GM23338 (cell line): ENCODE results near the gene CLSTN1. TPM values are rescaled to one million over a fixed set of nuclear protein-coding genes. Genes with fewer than 3 reads are reported as not detected.

Experiments used
- ATAC-seq: fragments of 200-7000 bp; cut with Tn5 transposase; 3 replicates; pipeline ENCODE4 v1.9.1; 2020
- DNase-seq: peaks from one replicate; pipeline ENCODE4 v3.0.0-alpha.2; 2015; ENCODE audit warnings: low spot score
- H2AFZ ChIP-seq: fragments of 200-600 bp; sonication (generic); 2 replicates; pipeline ENCODE4 v1.8.0; 2016; ENCODE audit warnings: antibody characterized with exemption, mild to moderate bottlenecking, moderate library complexity
- H3F3A ChIP-seq: fragments of 200-600 bp; sonication (generic); replicated peaks from 2 replicates; pipeline ENCODE4 v1.8.0; 2017; ENCODE audit warnings: antibody characterized with exemption, mixed run types, low read depth
- H3K27ac ChIP-seq: fragments of 200-600 bp; sonication (generic); 2 replicates; pipeline ENCODE4 v1.6.1; 2016; ENCODE audit warnings: low read depth
- H3K27me3 ChIP-seq: fragments of 200-600 bp; sonication (generic); 2 replicates; pipeline ENCODE4 v1.8.0; 2016; ENCODE audit warnings: mild to moderate bottlenecking, mixed run types, moderate library complexity; ENCODE audit not compliant: insufficient read depth
- H3K36me3 ChIP-seq: fragments of 200-600 bp; sonication (generic); 2 replicates; pipeline ENCODE4 v1.8.0; 2016; ENCODE audit warnings: mild to moderate bottlenecking; ENCODE audit not compliant: insufficient read depth
- H3K4me1 ChIP-seq: fragments of 200-600 bp; sonication (generic); 2 replicates; pipeline ENCODE4 v1.8.0; 2016; ENCODE audit warnings: mild to moderate bottlenecking, moderate library complexity; ENCODE audit not compliant: insufficient read depth
- H3K4me2 ChIP-seq: fragments of 200-600 bp; sonication (generic); 2 replicates; pipeline ENCODE4 v1.7.1; 2017; ENCODE audit warnings: mixed run types
- H3K4me3 ChIP-seq: fragments of 200-600 bp; sonication (generic); 2 replicates; pipeline ENCODE4 v1.6.1; 2016; ENCODE audit warnings: mixed run types
- H3K79me2 ChIP-seq: fragments of 200-600 bp; sonication (generic); replicated peaks from 2 replicates; pipeline ENCODE4 v1.8.0; 2017; ENCODE audit warnings: mild to moderate bottlenecking; ENCODE audit not compliant: insufficient read depth
- H3K9me2 ChIP-seq: fragments of 200-600 bp; sonication (generic); 2 replicates; pipeline ENCODE4 v1.8.0; 2017; ENCODE audit not compliant: insufficient read depth
- H4K20me1 ChIP-seq: fragments of 200-600 bp; sonication (generic); replicated peaks from 2 replicates; pipeline ENCODE4 v1.8.0; 2017; ENCODE audit warnings: mild to moderate bottlenecking; ENCODE audit not compliant: insufficient read depth
- H3K27ac Mint-ChIP-seq: 2 replicates; pipeline ENCODE4 v1.8.0; 2020; ENCODE audit warnings: inconsistent platforms, mild to moderate bottlenecking, moderate library complexity, mixed read lengths
- H3K27me3 Mint-ChIP-seq: 3 replicates; pipeline ENCODE4 v1.8.0; 2022; ENCODE audit warnings: low read depth, mild to moderate bottlenecking, moderate library complexity, mixed read lengths, inconsistent platforms; ENCODE audit not compliant: insufficient read depth, poor library complexity
- H3K36me3 Mint-ChIP-seq: 3 replicates; pipeline ENCODE4 v1.8.0; 2021; ENCODE audit warnings: low read depth, mild to moderate bottlenecking, inconsistent platforms, moderate library complexity, mixed read lengths
- H3K4me1 Mint-ChIP-seq: 3 replicates; pipeline ENCODE4 v1.8.0; 2020; ENCODE audit warnings: mild to moderate bottlenecking, inconsistent platforms, mixed read lengths
- H3K4me3 Mint-ChIP-seq: 3 replicates; pipeline ENCODE4 v1.8.0; 2021; ENCODE audit warnings: moderate library complexity, mild to moderate bottlenecking, inconsistent platforms, mixed read lengths
- H3K9me3 Mint-ChIP-seq: 3 replicates; pipeline ENCODE4 v1.8.0; 2020; ENCODE audit warnings: moderate library complexity, mild to moderate bottlenecking, inconsistent platforms, mixed read lengths
- CREB1 ChIP-seq: fragments of 250-450 bp; sonication (Bioruptor Pico); IDR thresholded peaks from 2 replicates; pipeline ENCODE4 v1.5.0; 2020; ENCODE audit warnings: low read depth, mild to moderate bottlenecking, moderate library complexity
- EZH2 ChIP-seq: fragments of 200-600 bp; sonication (generic); IDR thresholded peaks from one replicate; pipeline ENCODE4 v1.8.0; 2017; ENCODE audit warnings: antibody characterized with exemption, mild to moderate bottlenecking, low read depth; ENCODE audit not compliant: unreplicated experiment
- REST ChIP-seq: IDR thresholded peaks from one replicate; pipeline ENCODE4 v1.6.1; 2018; ENCODE audit warnings: antibody characterized with exemption; ENCODE audit not compliant: unreplicated experiment
- ZNF331 ChIP-seq: fragments of 250-450 bp; sonication (Bioruptor Pico); IDR thresholded peaks from 2 replicates; pipeline ENCODE4 v1.5.0; 2020; ENCODE audit warnings: low read depth, mild to moderate bottlenecking, moderate library complexity
- ZNF462 ChIP-seq: fragments of 250-450 bp; sonication (Bioruptor Pico); IDR thresholded peaks from 2 replicates; pipeline ENCODE4 v1.5.0; 2020; ENCODE audit warnings: mild to moderate bottlenecking, moderate library complexity
- polyA plus RNA-seq: library from polyadenylated mRNA; unstranded; fragments of >200 nt; fragmentation: Nextera tagmentation; extraction: Ambion mirVana; gene quantifications from 2 replicates; pipeline ENCODE4 v1.2.1, GENCODE V29; 2016
- total RNA-seq: library from RNA; depleted of rRNA; stranded (reverse); fragments of >200 nt; shearing (Covaris generic); gene quantifications from 2 replicates; pipeline ENCODE4 v1.2.3, GENCODE V29; 2014

The CLSTN1 gene
- total and polyA plus RNA-seq, 2 experiments from 2014 or later: 38.5 to 66.2 TPM

- TF ChIP-seq ZNF462 (CRISPR knock-in tag) (no peak), EZH2 (no peak), ZNF331 (CRISPR knock-in tag) (no peak), CREB1 (no peak)
Observed at GRCh38 chr1:9782116-9782751, 41.5 kb downstream of the CLSTN1 start (continued).

GRCh38 chr1:9780554-9781110 is 43.1 kb downstream of the CLSTN1 start:
- H3K4me1 ChIP-seq: 0 out of 2 replicates have a peak, but pooled peaks cover under 1% of the 10 kb centered on the region
- peaks cover 3% of the 10 kb centered on the region for H3K27me3 Mint-ChIP-seq
- DNase-seq (no peak), ATAC-seq (no peak)
- H3K4me2 ChIP-seq: no peak overlapping the region
- H3K9me2 ChIP-seq: no peaks in the 10 kb centered on the region
- no peaks in the 10 kb centered on the region for H3F3A ChIP-seq
- H3K9me3 Mint-ChIP-seq: no peaks in the 10 kb centered on the region; the same call in 2 of the 3 replicates
- H3K27ac ChIP-seq: no peak overlapping the region
- H2AFZ ChIP-seq: no peak overlapping the region
- H3K4me1 Mint-ChIP-seq: peaks cover 11% of the 10 kb centered on the region
- H3K36me3 ChIP-seq: no peaks in the 10 kb centered on the region
- H3K4me3 ChIP-seq: no peak overlapping the region
- H3K79me2 ChIP-seq: peaks cover 89% of the 10 kb centered on the region
- H3K36me3 Mint-ChIP-seq: no peaks in the 10 kb centered on the region
- H3K27ac Mint-ChIP-seq: no peak overlapping the region
- peaks cover 35% of the 10 kb centered on the region for H4K20me1 ChIP-seq
- H3K27me3 ChIP-seq: no peaks in the 10 kb centered on the region
- no peak overlapping the region for H3K4me3 Mint-ChIP-seq
- no peak for TF ChIP-seq ZNF331 (CRISPR knock-in tag)
- no peak for TF ChIP-seq REST
